Stimulated activated CD4-positive, alpha-beta T cell treated with anti-CD3 and anti-CD28 coated beads, TNF-alpha, amount 100 ng/mL, for 4 hours (primary cell): Measurements from ENCODE around the gene RPS6KA2.

Source experiments
- DNase-seq, 3 experiments: peaks; one replicate each; pipeline ENCODE4 v3.0.0-alpha.2; 2020; ENCODE audit warnings: low read depth in 3 of 3

RPS6KA2 gene

GRCh38 chr6:166420351-166420750, 206.7 kb downstream of the RPS6KA2 start:
- DNase-seq: no peak

GRCh38 chr6:166419717-166420116, 207.3 kb downstream of the RPS6KA2 start:
- DNase-seq: no peak

GRCh38 chr6:166419286-166419685, 207.8 kb downstream of the RPS6KA2 start:
- DNase-seq: peak in 2 of 3 experiments; percentile 35 to 39

GRCh38 chr6:166418691-166419143, 208.3 kb downstream of the RPS6KA2 start:
- DNase-seq: no peak

GRCh38 chr6:166417285-166417691, 209.8 kb downstream of the RPS6KA2 start:
- DNase-seq: no peak

GRCh38 chr6:166415833-166416347, 211.2 kb downstream of the RPS6KA2 start:
- DNase-seq: no peak

GRCh38 chr6:166415306-166415705, 211.7 kb downstream of the RPS6KA2 start:
- no peak for DNase-seq

- DNase-seq: no peak
Observed at GRCh38 chr6:166413491-166413951, 213.5 kb downstream of the RPS6KA2 start.

- no peak for DNase-seq
Observed at GRCh38 chr6:166412911-166413384, 214.1 kb downstream of the RPS6KA2 start.

GRCh38 chr6:166412156-166412910, 214.7 kb downstream of the RPS6KA2 start:
- no peak for DNase-seq

GRCh38 chr6:166411721-166412151, 215.3 kb downstream of the RPS6KA2 start:
- no peak for DNase-seq

- DNase-seq: no peak
Observed at GRCh38 chr6:166411271-166411670, 215.8 kb downstream of the RPS6KA2 start.

GRCh38 chr6:166410426-166410935, 216.6 kb downstream of the RPS6KA2 start:
- no peak for DNase-seq

- DNase-seq: no peak
Observed at GRCh38 chr6:166408936-166409755, 217.9 kb downstream of the RPS6KA2 start.

- no peak for DNase-seq
Observed at GRCh38 chr6:166406197-166406596, 220.9 kb downstream of the RPS6KA2 start.

- DNase-seq: no peak
Observed at GRCh38 chr6:166405386-166405785, 221.7 kb downstream of the RPS6KA2 start.

GRCh38 chr6:166402582-166403277, 224.3 kb downstream of the RPS6KA2 start:
- no peak for DNase-seq

GRCh38 chr6:166400649-166401250, 226.3 kb downstream of the RPS6KA2 start:
- DNase-seq: peak in 1 of 3 experiments; percentile 37

- DNase-seq: no peak
Observed at GRCh38 chr6:166400181-166400580, 226.9 kb downstream of the RPS6KA2 start.

GRCh38 chr6:166398348-166398747, 228.7 kb downstream of the RPS6KA2 start:
- DNase-seq: no peak

- DNase-seq: no peak
Observed at GRCh38 chr6:166397849-166398248, 229.2 kb downstream of the RPS6KA2 start.
